Fibroblast of the aortic adventitia (primary cell): ENCODE data around the gene PSD2. TPM values are rescaled to one million over a fixed set of nuclear protein-coding genes. Genes with fewer than 3 reads are reported as not detected.

Experiments used
- DNase-seq: peaks from one replicate; pipeline ENCODE4 v3.0.0-alpha.2; 2010; ENCODE audit warnings: low read depth
- H3K4me3 ChIP-seq: 2 replicates; pipeline ENCODE4 v1.5.1; 2011; ENCODE audit warnings: low read depth, mild to moderate bottlenecking, control low read depth, low read length, moderate library complexity
- CTCF ChIP-seq: IDR thresholded peaks from 2 replicates; pipeline ENCODE4 v1.5.1; 2011; ENCODE audit warnings: mild to moderate bottlenecking, low read length, control low read depth, inconsistent platforms; ENCODE audit not compliant: insufficient read depth
- total RNA-seq: library from RNA; depleted of rRNA; stranded (reverse); fragments of >200 nt; gene quantifications from 2 replicates; pipeline ENCODE4 v1.2.3, GENCODE V29; 2012; ENCODE audit warnings: low replicate concordance

PSD2 gene
- total RNA-seq, 1 donor = not detected

- TF ChIP-seq CTCF = no peak
- no peak for DNase-seq
- H3K4me3 ChIP-seq = no peak overlapping the region
Observed at GRCh38 chr5:139884144-139884543, 88.5 kb downstream of the PSD2 start.

- no peak overlapping the region for H3K4me3 ChIP-seq
- TF ChIP-seq CTCF = no peak
- DNase-seq = no peak
Observed at GRCh38 chr5:139884734-139885133, 89.1 kb downstream of the PSD2 start.

- DNase-seq = no peak
- H3K4me3 ChIP-seq = no peak overlapping the region
- TF ChIP-seq CTCF = no peak
Observed at GRCh38 chr5:139885172-139885856, 89.7 kb downstream of the PSD2 start.

- no peak for TF ChIP-seq CTCF
- H3K4me3 ChIP-seq = no peak overlapping the region
- no peak for DNase-seq
Observed at GRCh38 chr5:139885857-139886208, 90.2 kb downstream of the PSD2 start.

- no peak for DNase-seq
- no peak overlapping the region for H3K4me3 ChIP-seq
- no peak for TF ChIP-seq CTCF
Observed at GRCh38 chr5:139886213-139886612, 90.6 kb downstream of the PSD2 start.

- DNase-seq = no peak
- no peak overlapping the region for H3K4me3 ChIP-seq
- no peak for TF ChIP-seq CTCF
Observed at GRCh38 chr5:139888370-139888769, 92.8 kb downstream of the PSD2 start.

GRCh38 chr5:139889410-139889809 lies 93.8 kb downstream of the PSD2 start:
- no peak overlapping the region for H3K4me3 ChIP-seq
- DNase-seq = no peak
- no peak for TF ChIP-seq CTCF
